Activated CD4-positive, alpha-beta T cell treated with anti-CD3 and anti-CD28 coated beads, Interleukin-2, amount 50 U/mL, for 1 hour (primary cell): ENCODE data around the gene ZNF813.
"Not testable (repeated sequence)": the region's sequence is repeated elsewhere in the genome, so short reads cannot be mapped to it uniquely, and the experiment has no call there.

ENCODE experiments used
- DNase-seq: peaks from one replicate; pipeline ENCODE4 v3.0.0-alpha.2; 2020

Gene ZNF813

GRCh38 chr19:53485046-53486004 lies 17.8 kb downstream of the ZNF813 start:
- no peak for DNase-seq

GRCh38 chr19:53492153-53492552 lies 24.6 kb downstream of the ZNF813 start:
- no peak for DNase-seq

DNA sequence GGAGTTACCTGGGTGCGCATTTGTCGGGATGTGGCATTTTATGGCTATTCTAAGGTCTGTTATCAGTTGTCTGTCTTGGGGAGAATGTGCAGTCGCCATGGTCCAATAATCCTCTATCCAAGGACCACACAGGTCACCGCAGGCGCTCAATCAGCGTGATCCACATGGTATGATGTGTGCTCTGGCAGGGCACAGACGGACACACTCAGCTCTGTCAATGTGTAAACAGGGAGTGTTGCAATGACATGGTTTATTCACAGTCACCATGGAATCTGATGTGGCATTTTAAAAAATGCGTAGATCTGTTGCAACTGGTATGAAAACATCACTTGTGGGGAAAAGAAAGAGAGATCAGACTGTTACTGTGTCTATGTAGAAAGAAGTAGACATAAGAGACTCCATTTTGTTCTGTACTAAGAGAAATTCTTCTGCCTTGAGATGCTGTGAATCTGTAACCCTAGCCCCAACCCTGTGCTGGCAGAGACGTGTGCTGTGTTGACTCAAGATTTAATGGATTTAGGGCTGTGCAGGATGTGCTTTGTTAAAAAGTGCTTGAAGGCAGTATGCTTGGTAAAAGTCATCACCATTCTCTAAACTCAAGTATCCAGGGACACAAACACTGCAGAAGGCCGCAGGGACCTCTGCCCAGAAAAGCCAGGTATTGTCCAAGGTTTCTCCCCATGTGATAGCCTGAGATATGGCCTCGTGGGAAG lies 29.9 kb downstream of the ZNF813 start:
- not testable (repeated sequence) for DNase-seq

- not testable (repeated sequence) for DNase-seq
Measured at GRCh38 chr19:53498024-53498395, 30.5 kb downstream of the ZNF813 start.

DNA sequence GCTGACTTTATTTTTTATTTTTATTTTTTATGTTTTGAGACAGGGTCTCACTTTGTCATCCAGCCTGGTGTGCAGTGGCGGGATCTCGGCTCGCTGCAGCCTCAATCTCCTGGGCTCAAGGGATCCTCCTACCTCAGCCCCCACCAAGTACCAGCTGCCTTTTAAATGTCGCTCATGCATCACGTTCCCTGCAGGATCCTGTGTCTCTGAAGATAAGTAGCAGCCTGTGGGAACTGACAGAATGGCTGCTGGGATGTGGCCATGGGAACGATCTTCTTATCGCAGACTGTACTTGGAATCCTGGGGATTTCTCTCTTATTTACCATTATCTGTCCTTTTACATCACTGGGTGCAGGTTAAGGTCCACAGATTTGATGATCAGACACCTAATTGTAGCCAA lies 35.6 kb downstream of the ZNF813 start:
- DNase-seq, result not testable (repeated sequence)

GRCh38 chr19:53503671-53504364 lies 36.3 kb downstream of the ZNF813 start:
- not testable (repeated sequence) for DNase-seq

GRCh38 chr19:53504365-53504703 lies 36.8 kb downstream of the ZNF813 start:
- DNase-seq, result not testable (repeated sequence)

DNA sequence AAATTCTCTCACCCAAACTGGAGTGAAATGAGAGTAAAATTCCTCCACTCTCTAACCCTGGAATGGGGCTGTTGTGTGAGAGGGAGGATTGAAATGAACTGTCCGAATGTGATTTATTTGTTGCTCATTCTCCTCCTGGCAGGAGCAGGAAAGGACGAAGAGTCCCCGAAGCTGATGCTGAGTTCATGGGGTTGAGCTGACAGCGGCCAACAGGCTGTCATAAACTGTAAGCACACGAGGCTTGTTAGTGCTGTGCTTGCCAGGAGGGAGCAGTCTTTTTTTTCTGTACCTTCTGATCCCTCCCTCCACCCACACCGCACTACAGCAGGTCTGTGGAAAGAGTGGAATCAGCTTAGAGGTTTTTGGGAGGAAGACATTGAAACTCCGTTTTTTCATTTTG lies 37.4 kb downstream of the ZNF813 start:
- DNase-seq, result no peak

GRCh38 chr19:53506728-53507127 lies 39.2 kb downstream of the ZNF813 start:
- no peak for DNase-seq

DNA sequence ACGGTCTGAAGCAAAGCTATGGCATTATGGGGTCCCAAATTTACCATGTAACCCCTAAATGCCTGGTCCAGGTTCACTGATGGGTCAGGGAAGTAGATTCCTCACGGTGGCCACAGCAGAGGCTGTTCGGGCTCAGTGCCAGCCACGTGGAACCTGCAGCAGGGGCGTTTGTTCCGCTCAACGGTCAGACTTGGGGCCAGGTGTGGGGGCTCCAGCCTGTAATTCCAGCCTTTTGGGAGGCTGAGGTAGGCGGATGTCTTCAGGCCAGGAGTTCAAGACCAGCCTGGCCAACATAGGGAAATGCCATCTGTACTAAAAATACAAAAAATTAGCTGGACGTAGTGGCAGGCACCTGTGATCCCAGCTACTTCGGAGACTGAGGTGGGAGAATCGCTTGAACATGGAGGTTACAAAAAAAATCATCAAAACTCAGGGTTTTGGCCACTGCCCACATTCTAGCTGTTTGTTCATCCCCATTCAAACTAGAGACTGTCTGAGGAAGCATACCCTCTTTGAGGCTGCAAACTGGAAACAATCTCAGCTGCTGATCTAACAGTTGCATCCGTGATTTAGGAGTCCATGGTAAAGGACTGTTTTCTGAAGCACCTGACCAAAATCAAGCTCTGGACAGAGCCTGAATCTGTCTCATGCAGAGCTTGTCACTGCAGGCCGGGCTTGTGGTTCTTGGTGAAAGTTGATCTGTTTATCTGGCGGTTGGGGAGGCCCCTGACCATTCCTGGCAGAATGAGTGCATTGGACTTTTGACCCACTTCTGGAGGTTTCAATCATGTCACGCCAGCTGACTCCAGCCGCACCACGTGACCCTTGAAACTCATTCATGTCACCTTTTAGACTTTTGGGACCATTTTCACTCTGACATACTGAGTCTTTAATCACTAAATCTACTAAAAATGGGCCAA lies 40.2 kb downstream of the ZNF813 start:
- DNase-seq, result no peak

- DNase-seq, result no peak
Measured at GRCh38 chr19:53509443-53509842, 41.9 kb downstream of the ZNF813 start.

DNA sequence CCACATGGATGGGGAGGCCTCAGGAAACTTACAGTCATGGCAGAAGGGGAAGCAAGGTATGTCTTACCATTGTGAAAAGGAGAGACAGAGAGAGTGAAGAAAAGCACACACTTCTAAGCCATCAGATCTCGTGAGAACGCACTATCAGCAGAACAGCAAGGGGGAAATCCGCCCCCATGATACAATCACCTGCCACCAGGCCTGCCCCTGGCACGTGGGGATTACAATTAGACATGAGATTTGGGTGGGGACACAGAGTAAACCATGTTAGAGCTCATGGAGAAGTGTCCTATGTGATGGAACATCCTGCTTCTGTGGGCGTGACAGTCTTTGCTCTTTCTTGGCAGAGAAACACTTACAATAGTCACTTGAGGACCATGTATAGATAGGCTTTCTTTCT lies 42.3 kb downstream of the ZNF813 start:
- DNase-seq, result no peak

- no peak for DNase-seq
Measured at GRCh38 chr19:53511357-53511756, 43.8 kb downstream of the ZNF813 start.

GRCh38 chr19:53511933-53512374 lies 44.4 kb downstream of the ZNF813 start:
- peak; percentile 36 for DNase-seq

- not testable (repeated sequence) for DNase-seq
Measured at GRCh38 chr19:53515047-53515446, 47.5 kb downstream of the ZNF813 start.

DNA sequence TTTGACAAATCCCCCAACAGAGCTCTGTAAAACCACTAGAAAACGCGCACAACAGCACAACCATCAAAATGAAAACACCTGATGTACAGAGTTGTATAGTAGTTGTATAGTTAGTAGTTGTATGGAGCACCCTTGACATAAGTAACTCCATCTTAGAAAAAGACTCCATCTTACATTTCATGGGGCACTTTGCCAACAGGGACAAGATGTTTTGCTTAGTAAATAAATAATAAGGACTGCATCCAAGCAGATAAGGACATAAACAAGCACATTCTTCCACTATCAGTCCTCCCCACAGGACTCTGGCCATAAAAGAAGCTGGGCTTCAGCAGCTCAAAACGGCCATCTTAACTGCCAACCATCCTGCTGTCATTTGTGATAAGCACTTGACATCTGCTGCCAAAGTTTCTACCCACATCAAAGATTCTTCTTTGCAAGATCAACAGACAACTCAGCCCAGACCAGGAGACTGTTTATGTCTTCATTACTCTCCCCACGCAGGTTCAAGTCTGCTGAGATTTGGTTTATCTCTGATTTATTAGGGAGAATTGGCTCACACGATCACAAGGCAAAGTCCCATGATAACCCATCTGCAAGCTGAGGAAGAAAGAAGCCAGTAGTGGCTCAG lies 49.7 kb downstream of the ZNF813 start:
- DNase-seq, result no peak

DNA sequence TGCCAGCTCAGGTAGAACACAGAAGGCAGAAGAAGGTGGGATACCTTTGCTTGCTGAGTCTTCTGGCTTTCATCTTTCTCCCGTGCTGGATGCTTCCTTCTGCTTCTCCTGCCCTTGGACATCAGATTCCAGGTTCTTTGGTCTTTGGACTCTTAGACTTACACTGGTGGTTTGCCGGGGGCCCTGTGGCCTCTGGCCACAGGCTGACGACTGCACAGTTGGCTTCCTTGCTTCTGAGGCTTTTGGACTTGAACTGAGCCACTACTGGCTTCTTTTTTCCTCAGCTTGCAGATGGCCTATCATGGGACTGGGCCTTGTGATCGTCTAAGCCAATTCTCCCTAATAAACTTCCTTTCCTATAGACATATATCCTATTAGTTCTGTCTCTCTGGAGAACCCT lies 50.6 kb downstream of the ZNF813 start:
- no peak for DNase-seq

DNA sequence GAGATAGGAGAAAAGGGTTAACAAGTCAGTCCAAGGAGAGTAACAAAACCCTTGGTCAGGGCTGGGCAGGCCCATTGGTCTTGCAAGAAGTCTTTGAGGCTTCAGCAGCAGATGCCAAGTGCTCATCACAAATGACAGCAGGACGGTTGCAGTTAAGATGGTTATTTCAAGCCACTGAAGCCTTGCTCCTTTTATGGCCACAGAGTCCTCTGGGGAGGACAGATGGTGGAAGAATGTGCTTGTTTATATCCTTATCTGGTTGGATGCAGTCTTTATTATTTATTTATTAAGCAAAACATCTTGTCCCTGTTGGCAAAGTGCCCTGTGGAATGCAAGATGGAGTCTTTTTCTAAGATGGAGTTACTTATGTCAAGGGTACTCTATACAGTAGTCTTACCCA lies 51.2 kb downstream of the ZNF813 start:
- no peak for DNase-seq

DNA sequence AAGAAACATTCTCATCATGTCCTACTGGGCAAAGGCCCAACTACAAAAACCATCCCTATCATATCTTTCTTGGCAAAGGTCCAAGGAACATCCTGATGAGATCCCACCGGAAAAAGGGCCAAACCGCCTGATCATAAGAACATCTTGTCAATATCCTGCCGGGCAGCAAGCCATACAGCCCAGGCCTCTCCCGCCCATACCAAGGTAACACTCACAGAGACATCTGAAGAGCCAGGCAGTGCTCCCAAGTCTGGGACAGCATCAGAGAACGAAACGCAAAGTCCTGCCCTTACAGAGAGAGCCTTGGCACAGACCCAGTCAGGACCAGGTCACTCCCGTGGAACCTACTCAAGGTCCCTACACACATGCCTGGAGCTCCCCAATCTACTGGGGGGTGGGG lies 51.9 kb downstream of the ZNF813 start:
- no peak for DNase-seq

DNA sequence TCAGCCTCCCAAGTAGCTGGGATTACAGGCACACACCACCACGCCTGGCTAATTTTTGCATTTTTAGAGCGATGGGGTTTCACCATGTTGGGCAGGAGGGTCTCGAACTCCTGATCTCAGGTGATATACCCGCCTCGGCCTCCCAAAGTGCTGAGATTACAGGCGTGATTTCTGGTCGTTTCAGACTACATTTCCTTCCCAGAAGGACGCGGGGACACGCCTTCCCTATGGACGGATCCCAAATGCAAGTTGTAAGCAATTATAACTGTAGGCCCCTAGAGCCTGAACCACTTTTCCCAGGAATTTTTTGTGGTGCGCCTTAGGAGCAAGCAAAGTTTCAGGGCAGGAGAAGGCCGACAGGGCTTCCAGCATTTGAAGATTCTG lies 52.6 kb downstream of the ZNF813 start:
- no peak for DNase-seq

GRCh38 chr19:53520547-53521372 lies 53.2 kb downstream of the ZNF813 start:
- peak; percentile 85 for DNase-seq
